Thyroid gland (tissue), 4 donors: ENCODE results near the gene PGM5.

ENCODE experiments used
- CTCF ChIP-seq, 6 experiments: fragments of 200-600 bp in 3 of 6; fragments of 450-650 bp in 3 of 6; sonication (generic) in 3 of 6; IDR thresholded peaks; one replicate each; pipeline ENCODE4 v1.5.1; 2016 to 2019; ENCODE audit warnings: antibody characterized with exemption in 6 of 6, mild to moderate bottlenecking in 2 of 6, inconsistent platforms in 1 of 6, moderate library complexity in 1 of 6
- POLR2A ChIP-seq, 2 donors: fragments of 450-650 bp; IDR thresholded peaks; one replicate each; pipeline ENCODE4 v1.6.1; 2017; ENCODE audit warnings: antibody characterized with exemption in 2 of 2, mild to moderate bottlenecking in 2 of 2, moderate library complexity in 1 of 2

- TF ChIP-seq CTCF (IDR thresholded peaks at IDR 0.05) (no peak), POLR2A (IDR thresholded peaks at IDR 0.05) (no peak)
Observed at GRCh38 chr9:68507806-68508145, 151.4 kb downstream of the PGM5 start.
